ENCODE measurements around the gene LYZL1.
"Not testable (repeated sequence)": the region's sequence is repeated elsewhere in the genome, so short reads cannot be mapped to it uniquely, and the experiment has no call there.

The LYZL1 gene

DNA sequence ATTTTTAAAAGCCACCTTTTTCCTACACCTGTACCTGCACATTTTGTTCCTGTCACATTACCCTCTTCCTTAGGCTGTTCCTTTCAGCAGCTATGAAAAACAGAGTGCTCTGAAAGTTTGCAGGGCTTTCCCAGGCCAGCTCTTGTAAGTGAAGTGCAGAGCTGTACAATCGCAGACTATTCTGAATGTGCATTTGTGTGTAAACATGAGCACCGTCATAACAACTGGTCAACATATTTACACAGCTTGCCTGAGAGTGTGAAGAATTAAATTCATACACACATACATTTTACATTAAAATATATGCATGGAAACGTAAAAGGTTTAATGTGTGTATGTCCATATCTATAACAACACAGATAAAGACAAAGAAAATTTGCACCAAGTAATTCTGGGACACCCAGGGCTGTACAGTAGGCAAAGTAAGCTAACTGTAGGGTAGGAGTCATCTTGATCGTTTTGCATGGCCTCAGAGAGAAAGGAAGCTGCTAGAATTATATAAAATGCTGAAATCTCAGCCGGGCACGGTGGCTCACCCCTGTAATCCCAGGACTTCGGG lies 23.6 kb upstream of the LYZL1 start:
- no peak for DNase-seq

GRCh38 chr10:29266641-29267040 lies 22.2 kb upstream of the LYZL1 start:
- DNase-seq, result no peak

DNA sequence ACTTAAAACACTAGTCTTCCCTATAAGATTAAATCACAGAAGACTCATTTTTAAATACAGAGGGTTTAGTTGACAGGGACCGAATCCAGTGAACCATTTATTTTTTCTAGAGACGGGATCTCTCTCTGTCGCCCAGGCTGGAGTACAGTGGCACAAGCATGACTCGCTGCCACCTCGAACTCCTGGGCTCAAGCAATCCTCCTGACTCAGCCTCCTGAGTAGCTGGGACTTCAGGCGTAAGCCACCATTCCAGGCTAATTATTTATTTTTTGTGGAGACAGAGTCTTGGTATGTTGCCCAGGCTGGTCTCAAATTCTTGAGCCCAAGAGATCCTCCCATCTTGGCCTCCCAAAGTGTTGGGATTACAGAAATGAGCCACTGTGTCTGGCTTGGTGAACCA lies 20.9 kb upstream of the LYZL1 start:
- DNase-seq, result no peak

DNA sequence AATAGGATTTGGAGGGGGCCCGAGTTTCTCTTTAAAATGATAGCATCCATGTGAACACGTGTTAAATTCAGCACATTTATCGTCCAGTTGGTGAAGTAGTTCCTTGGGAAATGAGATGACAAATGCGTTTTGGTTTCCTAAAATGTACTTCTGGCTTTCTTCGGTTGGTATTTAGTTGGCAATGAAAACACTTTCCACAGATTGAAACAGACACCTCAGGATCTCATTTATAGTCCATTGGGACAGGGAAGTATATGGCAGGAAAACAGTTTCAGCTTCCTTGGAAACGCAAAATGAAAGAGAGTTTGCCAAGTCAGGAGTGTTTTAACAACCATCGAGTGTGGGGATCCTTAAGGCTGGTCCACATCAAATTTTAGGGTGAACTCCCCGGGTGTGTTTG lies 19.4 kb upstream of the LYZL1 start:
- no peak for DNase-seq

DNA sequence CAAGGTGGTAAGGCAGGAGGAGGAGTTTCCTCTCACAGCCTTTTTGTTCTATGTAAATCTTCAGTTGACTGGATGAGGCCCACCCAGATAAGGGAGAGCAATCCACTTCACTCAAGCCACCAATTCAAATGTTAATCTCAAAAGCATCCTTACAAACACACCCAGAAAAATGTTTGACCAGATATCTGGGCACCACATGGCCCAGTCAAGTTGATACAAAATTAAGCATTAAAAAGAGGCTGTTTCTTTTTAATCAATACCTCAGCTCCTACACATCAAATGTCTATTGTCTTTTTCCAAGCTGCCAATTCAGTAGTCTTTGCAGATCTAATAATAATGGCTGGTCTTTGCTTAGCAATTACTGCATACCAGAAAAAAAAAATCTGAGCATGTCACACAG lies 18.0 kb upstream of the LYZL1 start:
- DNase-seq, result no peak

DNA sequence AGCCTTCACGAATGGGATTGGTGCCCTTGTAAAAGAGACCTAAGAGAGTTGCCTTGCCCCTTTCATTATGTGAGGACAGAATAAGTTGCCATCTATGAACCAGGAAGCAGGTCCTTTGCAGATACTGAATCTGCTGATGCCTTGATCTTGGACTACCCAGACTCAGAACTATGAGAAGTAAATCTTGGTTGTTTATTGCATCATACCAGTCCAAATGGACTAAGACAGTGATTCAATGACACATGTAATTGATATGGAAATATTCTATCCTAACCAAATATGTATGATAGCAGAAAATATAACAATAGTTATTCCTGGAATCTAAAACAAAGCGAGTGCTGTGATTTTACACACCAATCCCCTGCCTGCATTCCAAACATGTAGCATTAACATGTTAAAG lies 17.0 kb upstream of the LYZL1 start:
- DNase-seq, result no peak

GRCh38 chr10:29273478-29273877 lies 15.4 kb upstream of the LYZL1 start:
- DNase-seq, result peak; percentile 87

GRCh38 chr10:29276251-29276850 lies 12.5 kb upstream of the LYZL1 start:
- DNase-seq, result peak; percentile 93

- DNase-seq, result peak; percentile 81
Measured at GRCh38 chr10:29277296-29277695, 11.6 kb upstream of the LYZL1 start.

GRCh38 chr10:29279779-29280487 lies 8.9 kb upstream of the LYZL1 start:
- DNase-seq, result no peak

DNA sequence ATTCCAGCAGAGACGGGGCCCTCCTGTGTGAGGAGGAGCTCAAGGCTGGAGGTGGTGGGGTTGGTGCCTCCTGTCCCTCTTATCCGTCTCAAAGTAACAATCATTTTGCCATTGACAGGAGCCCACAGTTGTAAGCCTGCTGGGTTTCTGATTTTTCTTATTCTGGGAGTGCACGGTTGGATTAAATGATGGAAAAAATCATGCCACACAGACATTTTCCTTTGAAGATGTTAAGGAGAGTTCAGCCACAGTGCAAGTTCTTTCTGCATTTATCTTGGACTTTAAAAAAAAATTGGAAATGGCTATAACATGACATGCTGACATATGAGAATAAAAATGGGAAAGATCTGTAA lies 8.4 kb upstream of the LYZL1 start:
- DNase-seq, result no peak

DNA sequence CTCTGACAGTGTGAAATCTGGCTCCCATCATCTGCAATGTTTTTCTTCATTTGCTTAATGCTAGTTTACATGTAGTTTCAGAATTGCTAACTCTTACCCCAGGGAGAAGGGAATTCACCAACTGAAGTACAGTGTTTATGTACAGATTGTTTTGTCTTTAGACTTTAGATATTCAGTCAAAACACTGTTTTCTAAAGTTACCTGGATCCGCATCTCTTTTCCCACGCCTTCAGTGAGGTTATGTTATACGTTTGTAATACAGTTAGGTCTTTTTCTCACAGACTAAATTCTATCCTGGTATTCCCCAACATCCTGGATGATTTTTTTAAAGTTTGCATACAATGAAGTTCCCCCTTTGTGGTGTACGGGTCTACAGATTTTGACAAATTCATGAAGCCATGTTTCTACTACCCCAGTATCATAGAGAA lies 3.2 kb upstream of the LYZL1 start:
- no peak for DNase-seq

DNA sequence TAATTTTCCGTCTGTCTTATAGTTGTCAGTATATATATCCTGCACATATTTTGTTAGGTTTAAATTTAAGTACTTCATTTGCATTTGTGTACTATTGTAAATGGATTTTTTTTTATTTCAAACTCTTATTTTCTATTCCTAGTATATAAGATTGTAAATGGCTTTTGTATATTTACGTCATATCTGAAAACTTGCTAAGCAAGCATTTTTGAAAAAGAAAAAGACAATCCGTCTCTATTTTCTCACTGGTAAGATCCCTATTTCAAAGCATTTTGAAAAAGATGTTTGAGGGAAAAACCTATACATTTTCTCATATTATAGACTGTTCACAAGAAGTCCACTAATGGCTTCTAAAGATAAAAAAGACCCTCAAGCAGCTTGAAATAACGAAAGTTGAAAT lies 1.2 kb upstream of the LYZL1 start:
- no peak for DNase-seq

GRCh38 chr10:29291561-29291960 lies 2.7 kb downstream of the LYZL1 start:
- DNase-seq, result not testable (repeated sequence)

GRCh38 chr10:29292406-29292805 lies 3.5 kb downstream of the LYZL1 start:
- DNase-seq, result peak; percentile 20

GRCh38 chr10:29295813-29296212 lies 6.9 kb downstream of the LYZL1 start:
- DNase-seq, result no peak

- no peak for DNase-seq
Measured at GRCh38 chr10:29297678-29298077, 8.8 kb downstream of the LYZL1 start.

GRCh38 chr10:29301359-29301910 lies 12.6 kb downstream of the LYZL1 start:
- DNase-seq, result no peak

GRCh38 chr10:29302499-29302898 lies 13.6 kb downstream of the LYZL1 start:
- no peak for DNase-seq

- peak; percentile 86 for DNase-seq
Measured at GRCh38 chr10:29304264-29304994, 15.6 kb downstream of the LYZL1 start.

DNA sequence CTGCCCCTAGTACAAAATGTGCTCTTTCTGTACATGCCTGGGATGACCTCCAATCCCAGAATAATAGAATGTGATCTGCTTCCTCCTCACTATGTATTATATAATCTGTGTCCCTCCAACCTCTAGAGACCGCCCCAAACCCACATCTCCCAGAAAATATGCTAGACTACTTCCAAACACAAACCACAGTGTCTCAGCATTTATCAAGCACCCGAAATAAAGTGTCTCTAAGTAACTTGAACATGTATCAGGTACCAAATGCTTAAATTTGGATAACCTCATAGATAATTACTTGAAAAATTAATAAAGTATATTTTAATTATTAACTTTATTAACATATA lies 16.1 kb downstream of the LYZL1 start:
- DNase-seq, result no peak

DNA sequence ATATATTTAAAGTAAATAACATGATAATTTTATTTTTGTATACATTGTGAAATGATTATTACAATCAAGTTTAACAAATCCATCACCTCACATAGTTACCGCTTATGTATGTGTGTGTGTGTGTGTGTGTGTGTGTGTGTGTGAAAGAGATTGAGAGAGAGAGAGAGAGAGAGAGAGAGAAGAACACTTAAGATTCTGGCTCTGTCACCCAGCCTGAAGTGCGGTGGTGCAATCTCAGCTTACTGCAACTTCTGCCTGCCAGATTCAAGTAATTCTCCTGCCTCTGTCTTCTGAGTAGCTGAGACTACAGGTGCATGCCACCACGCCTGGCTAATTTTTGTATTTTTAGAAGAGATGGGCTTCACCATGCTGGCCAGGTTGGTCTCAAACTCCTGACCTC lies 17.8 kb downstream of the LYZL1 start:
- no peak for DNase-seq

GRCh38 chr10:29308142-29308541 lies 19.3 kb downstream of the LYZL1 start:
- DNase-seq, result not testable (repeated sequence)

DNA sequence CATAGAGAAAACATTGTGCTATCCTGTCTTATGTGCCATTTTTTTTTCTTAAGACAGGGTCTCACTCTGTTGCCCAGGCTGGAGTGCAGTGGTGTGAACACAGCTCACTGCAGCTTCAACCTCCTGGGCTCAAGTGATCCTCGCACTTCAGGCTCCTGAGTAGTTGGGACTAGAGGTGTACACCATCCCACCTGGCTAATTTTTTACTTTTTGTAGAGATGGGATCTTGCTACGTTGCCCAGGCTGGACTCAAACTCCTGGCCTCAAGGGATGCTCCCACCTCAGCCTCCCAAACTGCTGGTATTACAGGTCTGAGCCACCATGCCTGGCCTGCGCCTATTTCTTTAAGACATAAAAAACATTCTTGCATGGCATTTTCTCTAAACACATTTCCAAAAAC lies 20.6 kb downstream of the LYZL1 start:
- DNase-seq, result no peak

Measured in islet precursor cell (in vitro differentiated cells).